Measurements from ENCODE around the gene GSDME. TPM values are rescaled to one million over a fixed set of nuclear protein-coding genes. Genes with fewer than 3 reads are reported as not detected.

The GSDME gene
- total and polyA plus RNA-seq, 2 of the 4 experiments (the other 2 are of a cell fraction), result 75.2 to 78.7 TPM

- Histone ChIP-seq H3K9me1 (ENCODE audit: insufficient read depth, low read length) (no peaks in the 10 kb centered on the region), H2BK20ac (ENCODE audit: low read depth, low read length) (no peak overlapping the region), H3K9ac (ENCODE audit: low read depth, low read length) (no peak overlapping the region), H2AK9ac (replicated peaks; ENCODE audit: low read depth, low read length, poor library complexity) (no peak overlapping the region), H3K18ac (ENCODE audit: low read depth, low read length) (no peak overlapping the region), H3K56ac (ENCODE audit: extremely low read depth, insufficient read depth, low read length) (no peak overlapping the region), H2AFZ (replicated peaks; ENCODE audit: low read length, poor library complexity) (no peak overlapping the region), H2BK15ac (ENCODE audit: low read depth, low read length) (no peak overlapping the region), H4K8ac (ENCODE audit: low read depth in 2 of 2, low read length in 2 of 2) (no peak overlapping the region), H3K4me2 (ENCODE audit: low read depth, low read length) (no peak overlapping the region), H3K14ac (replicated peaks; ENCODE audit: low read depth, low read length) (no peak overlapping the region), H3K36me3 (ENCODE audit: control insufficient read depth, insufficient read depth, low read length) (no peaks in the 10 kb centered on the region), H2BK5ac (ENCODE audit: low read depth, low read length, poor library complexity, severe bottlenecking) (no peak overlapping the region), H3K27me3 (ENCODE audit: control insufficient read depth, insufficient read depth, low read length) (no peaks in the 10 kb centered on the region), H4K5ac (ENCODE audit: low read depth, low read length) (no peak overlapping the region), H4K20me1 (ENCODE audit: insufficient read depth, low read length) (no peaks in the 10 kb centered on the region), H4K91ac (ENCODE audit: insufficient read depth, low read depth, low read length) (no peak overlapping the region), H3K27ac (ENCODE audit: insufficient read depth, low read length) (no peak overlapping the region), H2BK120ac (ENCODE audit: low read depth, low read length) (no peak overlapping the region), H3K4me3 (ENCODE audit: insufficient read depth, low read depth, low read length) (no peak overlapping the region), H3K4me1 (ENCODE audit: control insufficient read depth, insufficient read depth, low read length) (peaks cover 2% of the 10 kb centered on the region; the same call in 1 of the 2 replicates), H3K79me1 (ENCODE audit: low read depth in 1 of 2, low read length in 2 of 2) (no peaks in the 10 kb centered on the region; a peak in 1 of 4 replicates), H3K4ac (ENCODE audit: low read depth, low read length) (no peak overlapping the region), H2AK5ac (ENCODE audit: low read depth, low read length) (no peak overlapping the region), H3K9me3 (ENCODE audit: control insufficient read depth, insufficient read depth, low read length) (no peaks in the 10 kb centered on the region), H3K23ac (ENCODE audit: low read depth, low read length) (no peak overlapping the region)
- dilution Hi-C loops (cut with HindIII; ENCODE audit: low sequenced_read_pairs, unreplicated experiment), result no loop called here
- ChIA-PET CTCF (interaction anchor here (2.1 kb wide), 1 partner anchor 428 kb away, joined by 5 read pairs; no protein-coding TSS in a partner anchor), POLR2A (ENCODE audit: unreplicated experiment) (no interaction called here)
- no TSS peak for BruUV-seq (replicated peaks)
- intact Hi-C loops (cut with micrococcal nuclease), result no loop called here
- DNase-seq (no peak), ATAC-seq (ENCODE audit: low read depth) (no peak)
- TF ChIP-seq BHLHE40 (IDR thresholded peaks at IDR 0.05; ENCODE audit: low read depth, low read length) (no peak), MAFK (IDR thresholded peaks at IDR 0.05; ENCODE audit: low read depth, low read length) (peak; percentile 59), CTCF (conservative IDR thresholded peaks at IDR 0.05; ENCODE audit: low read depth, low read length) (no peak), MXI1 (IDR thresholded peaks at IDR 0.05; ENCODE audit: borderline replicate concordance, low read depth, low read length) (no peak), RAD21 (IDR thresholded peaks at IDR 0.05; ENCODE audit: low read length) (no peak), MAZ (IDR thresholded peaks at IDR 0.05; ENCODE audit: borderline replicate concordance, low read depth, low read length) (no peak)
- in situ Hi-C loops (cut with MboI; ENCODE audit: low sequenced_read_pairs), result loop anchor here (25.0 kb wide), 3 partner anchors 733 to 1108 kb away; no protein-coding TSS in a partner anchor
Measured at GRCh38 chr7:24670782-24671181, 86.5 kb downstream of the GSDME start.
